Tibial nerve (tissue), 4 donors: ENCODE measurements around the gene TMEM170A. TPM values are rescaled to one million over a fixed set of nuclear protein-coding genes. Genes with fewer than 3 reads are reported as not detected.
"Not testable (repeated sequence)": the region's sequence is repeated elsewhere in the genome, so short reads cannot be mapped to it uniquely, and the experiment has no call there.

Experiments
- DNase-seq, 2 donors: peaks; one replicate each; pipeline ENCODE4 v3.0.0-alpha.2; 2019; ENCODE audit warnings: low spot score in 2 of 2
- H3K27ac ChIP-seq, 4 donors: fragments of 200-600 bp; sonication (generic) in 3 of 4; one replicate each; pipeline ENCODE4 v1.5.1; 2017 to 2019; ENCODE audit warnings: mild to moderate bottlenecking in 1 of 4
- H3K27me3 ChIP-seq, 2 donors: fragments of 200-600 bp; sonication (generic) in 1 of 2; one replicate each; pipeline versions ENCODE4 v1.5.1 to v1.6.0; 2017 to 2019
- H3K36me3 ChIP-seq, 3 donors: fragments of 200-600 bp; sonication (generic); one replicate each; pipeline ENCODE4 v1.5.1; 2018 to 2019
- H3K4me1 ChIP-seq, 4 donors: fragments of 200-600 bp; sonication (generic) in 3 of 4; one replicate each; pipeline ENCODE4 v1.5.1; 2017 to 2019
- H3K4me3 ChIP-seq, 4 donors: fragments of 200-600 bp; sonication (generic) in 3 of 4; one replicate each; pipeline ENCODE4 v1.5.1; 2017 to 2019; ENCODE audit warnings: mild to moderate bottlenecking in 1 of 4, moderate library complexity in 1 of 4
- H3K9me3 ChIP-seq, 4 donors: fragments of 200-600 bp; sonication (generic) in 3 of 4; one replicate each; pipeline ENCODE4 v1.5.1; 2017 to 2019
- CTCF ChIP-seq, 5 experiments: fragments of 200-600 bp in 3 of 5; fragments of 450-650 bp in 2 of 5; sonication (generic) in 3 of 5; IDR thresholded peaks; one replicate each; pipeline ENCODE4 v1.5.1; 2016 to 2019; ENCODE audit warnings: antibody characterized with exemption in 5 of 5, mild to moderate bottlenecking in 3 of 5, moderate library complexity in 2 of 5
- EP300 ChIP-seq, 2 donors: sonication (generic); formaldehyde crosslinking; IDR thresholded peaks; one replicate each; pipeline ENCODE4 v1.6.1; 2017; ENCODE audit warnings: antibody characterized with exemption in 2 of 2, mild to moderate bottlenecking in 1 of 2
- POLR2A ChIP-seq, 2 donors: fragments of 450-650 bp; IDR thresholded peaks; one replicate each; pipeline ENCODE4 v1.6.1; 2017; ENCODE audit warnings: antibody characterized with exemption in 2 of 2, mild to moderate bottlenecking in 2 of 2, moderate library complexity in 2 of 2
- WGBS, 2 donors: methylation state at CpG; one replicate each; pipeline ENCODE4 v1.1.5; 2018; 5-methylcytosine and 5-hydroxymethylcytosine counted together
- total RNA-seq, 4 donors: library from RNA; depleted of rRNA; stranded (reverse); fragments of >200 nt; gene quantifications; one replicate each; pipeline ENCODE4 v1.1.0, GENCODE V29; 2016

The TMEM170A gene
- total RNA-seq, 4 donors from 2014 or later: 14.1 to 36.6 (median 21.8) TPM

- Histone ChIP-seq H3K27me3 (no peaks in the 10 kb centered on the region), H3K27ac (peak within 1 kb of the TSS; percentile 95 to 100 (median 97)), H3K9me3 (no peaks in the 10 kb centered on the region), H3K4me3 (peak within 1 kb of the TSS; percentile 75 to 91 (median 84)), H3K4me1 (peaks cover 0 to 36% (median 4%) of the 10 kb centered on the region in 4 donors), H3K36me3 (no peaks in the 10 kb centered on the region)
- peak; percentile 91 for DNase-seq
- WGBS, 2 donors: 0 to 1% methylated on average over 49 to 55 of the region's 85 CpGs
- peak; percentile 79 to 86 for TF ChIP-seq POLR2A (IDR thresholded peaks at IDR 0.05)
- TF ChIP-seq CTCF (IDR thresholded peaks at IDR 0.05): peak in 1 of 5 experiments; percentile 29
- TF ChIP-seq EP300 (IDR thresholded peaks at IDR 0.05): peak; percentile 53 to 95
These were observed 31.4 kb downstream of the TMEM170A start, which contains the start of gene CFDP1 for GRCh38 chr16:75432828-75433731. CFDP1 (minus strand) TSS chr16:75433503; CDS start chr16:75433352, 151 bp downstream.

- Histone ChIP-seq H3K4me3 (no peak overlapping the region), H3K36me3 (no peaks in the 10 kb centered on the region), H3K27ac (no peak overlapping the region), H3K4me1 (peaks cover 0 to 42% (median 4%) of the 10 kb centered on the region in 4 donors), H3K27me3 (no peaks in the 10 kb centered on the region), H3K9me3 (no peaks in the 10 kb centered on the region)
- TF ChIP-seq CTCF (IDR thresholded peaks at IDR 0.05) (no peak), POLR2A (IDR thresholded peaks at IDR 0.05) (no peak), EP300 (IDR thresholded peaks at IDR 0.05) (no peak)
- 86 to 90% methylated on average over 11 of the region's 11 CpGs for WGBS, 2 donors
- no peak for DNase-seq
These were observed 34.7 kb downstream of the TMEM170A start for GRCh38 chr16:75429621-75430403.

- H3K4me3 ChIP-seq, H3K36me3 ChIP-seq, H3K9me3 ChIP-seq, H3K27me3 ChIP-seq, DNase-seq: not testable (repeated sequence)
- WGBS, 2 donors: 44 to 49% methylated on average over 2 of the region's 2 CpGs
- peak overlapping the region in 1 of 4 donors; percentile 4 for H3K27ac ChIP-seq
- peaks cover 0 to 33% (median 3%) of the 10 kb centered on the region in 4 donors for H3K4me1 ChIP-seq
These were observed 38.0 kb downstream of the TMEM170A start for GRCh38 chr16:75426524-75426923.

- H3K36me3 ChIP-seq, H3K27ac ChIP-seq, DNase-seq, H3K27me3 ChIP-seq, H3K4me3 ChIP-seq, H3K9me3 ChIP-seq: not testable (repeated sequence)
- 74 to 82% methylated on average over 18 of the region's 18 CpGs for WGBS, 2 donors
- peaks cover 0 to 34% (median 6%) of the 10 kb centered on the region in 4 donors for H3K4me1 ChIP-seq
These were observed 40.3 kb downstream of the TMEM170A start for GRCh38 chr16:75424105-75424762.

- H3K27ac ChIP-seq: no peak overlapping the region
- peaks cover 0 to 29% (median 6%) of the 10 kb centered on the region in 4 donors for H3K4me1 ChIP-seq
- no peak for TF ChIP-seq CTCF (IDR thresholded peaks at IDR 0.05)
- no peak for TF ChIP-seq POLR2A (IDR thresholded peaks at IDR 0.05)
- no peak for TF ChIP-seq EP300 (IDR thresholded peaks at IDR 0.05)
These were observed 40.8 kb downstream of the TMEM170A start for GRCh38 chr16:75423723-75424104.

More at GRCh38 chr16:75423723-75424104, 40.8 kb downstream of the TMEM170A start:
- no peak for DNase-seq
- no peak overlapping the region for H3K4me3 ChIP-seq
- no peaks in the 10 kb centered on the region for H3K9me3 ChIP-seq
- no peaks in the 10 kb centered on the region for H3K36me3 ChIP-seq
- 58 to 65% methylated on average over 4 of the region's 4 CpGs for WGBS, 2 donors
- H3K27me3 ChIP-seq: no peaks in the 10 kb centered on the region
